SK-N-SH (cell line): ENCODE results near the gene DDX53.

Source experiments
- ELF1 ChIP-seq: IDR thresholded peaks from 2 replicates; pipeline ENCODE4 v1.4.0; 2012
- EP300 ChIP-seq, 2 experiments: IDR thresholded peaks; 2 replicates each; pipeline versions ENCODE4 v1.4.0 to v1.6.1; 2012; ENCODE audit warnings: borderline replicate concordance in 1 of 2, low read depth in 1 of 2, low read length in 1 of 2
- FOXM1 ChIP-seq: IDR thresholded peaks from 2 replicates; pipeline ENCODE4 v1.4.0; 2012; ENCODE audit warnings: low read depth, mild to moderate bottlenecking
- GABPA ChIP-seq: IDR thresholded peaks from 2 replicates; pipeline ENCODE4 v1.4.0; 2012; ENCODE audit warnings: low read depth, mild to moderate bottlenecking
- NFIC ChIP-seq: IDR thresholded peaks from 2 replicates; pipeline ENCODE4 v1.4.0; 2012; ENCODE audit warnings: borderline replicate concordance
- TAF1 ChIP-seq: IDR thresholded peaks from 2 replicates; pipeline ENCODE4 v1.6.1; 2012; ENCODE audit warnings: low read depth, mild to moderate bottlenecking, low read length, moderate library complexity, borderline replicate concordance
- TF ChIP-seq, protein P1 (sequence below): fragments of 200-600 bp; sonication (generic); IDR thresholded peaks from 2 replicates; pipeline ENCODE4 v1.6.1; 2017; ENCODE audit warnings: antibody characterized with exemption, mild to moderate bottlenecking, moderate library complexity
- TF ChIP-seq, protein P2 (sequence below): IDR thresholded peaks from 2 replicates; pipeline ENCODE4 v1.4.0; 2012; ENCODE audit warnings: low read depth, borderline replicate concordance

GRCh38 chrX:23012162-23012561, 12.4 kb downstream of the DDX53 start:
- TF ChIP-seq, protein P1, sequence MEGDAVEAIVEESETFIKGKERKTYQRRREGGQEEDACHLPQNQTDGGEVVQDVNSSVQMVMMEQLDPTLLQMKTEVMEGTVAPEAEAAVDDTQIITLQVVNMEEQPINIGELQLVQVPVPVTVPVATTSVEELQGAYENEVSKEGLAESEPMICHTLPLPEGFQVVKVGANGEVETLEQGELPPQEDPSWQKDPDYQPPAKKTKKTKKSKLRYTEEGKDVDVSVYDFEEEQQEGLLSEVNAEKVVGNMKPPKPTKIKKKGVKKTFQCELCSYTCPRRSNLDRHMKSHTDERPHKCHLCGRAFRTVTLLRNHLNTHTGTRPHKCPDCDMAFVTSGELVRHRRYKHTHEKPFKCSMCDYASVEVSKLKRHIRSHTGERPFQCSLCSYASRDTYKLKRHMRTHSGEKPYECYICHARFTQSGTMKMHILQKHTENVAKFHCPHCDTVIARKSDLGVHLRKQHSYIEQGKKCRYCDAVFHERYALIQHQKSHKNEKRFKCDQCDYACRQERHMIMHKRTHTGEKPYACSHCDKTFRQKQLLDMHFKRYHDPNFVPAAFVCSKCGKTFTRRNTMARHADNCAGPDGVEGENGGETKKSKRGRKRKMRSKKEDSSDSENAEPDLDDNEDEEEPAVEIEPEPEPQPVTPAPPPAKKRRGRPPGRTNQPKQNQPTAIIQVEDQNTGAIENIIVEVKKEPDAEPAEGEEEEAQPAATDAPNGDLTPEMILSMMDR, result no peak
- TF ChIP-seq EP300 (IDR thresholded peaks at IDR 0.05; ENCODE audit: borderline replicate concordance in 1 of 2, low read depth in 1 of 2, low read length in 1 of 2) (peak in 1 of 2 experiments; percentile 66; a peak in 2 of 4 replicates), FOXM1 (no peak), GABPA (no peak), ELF1 (no peak), NFIC (no peak), TAF1 (no peak)
- TF ChIP-seq, protein P2, sequence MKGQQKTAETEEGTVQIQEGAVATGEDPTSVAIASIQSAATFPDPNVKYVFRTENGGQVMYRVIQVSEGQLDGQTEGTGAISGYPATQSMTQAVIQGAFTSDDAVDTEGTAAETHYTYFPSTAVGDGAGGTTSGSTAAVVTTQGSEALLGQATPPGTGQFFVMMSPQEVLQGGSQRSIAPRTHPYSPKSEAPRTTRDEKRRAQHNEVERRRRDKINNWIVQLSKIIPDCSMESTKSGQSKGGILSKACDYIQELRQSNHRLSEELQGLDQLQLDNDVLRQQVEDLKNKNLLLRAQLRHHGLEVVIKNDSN, result no peak
